Prostate gland (tissue), 2 donors: ENCODE results near the gene WWOX.

Source experiments
- CTCF ChIP-seq, 4 experiments: fragments of 200-600 bp in 2 of 4; fragments of 450-650 bp in 2 of 4; sonication (generic) in 2 of 4; IDR thresholded peaks; 1 replicate in 3 of 4; 2 replicates in 1 of 4; pipeline ENCODE4 v1.5.1; 2016 to 2019; ENCODE audit warnings: antibody characterized with exemption in 4 of 4, mild to moderate bottlenecking in 2 of 4, moderate library complexity in 2 of 4
- POLR2A ChIP-seq: fragments of 450-650 bp; IDR thresholded peaks from one replicate; pipeline ENCODE4 v1.6.1; 2016; ENCODE audit warnings: antibody characterized with exemption, mild to moderate bottlenecking
- POLR2AphosphoS5 ChIP-seq: sonication (generic); formaldehyde crosslinking; IDR thresholded peaks from one replicate; pipeline ENCODE4 v1.6.1; 2017; ENCODE audit warnings: antibody characterized with exemption

GRCh38 chr16:78147911-78148401 lies 48.5 kb downstream of the WWOX start:
- TF ChIP-seq CTCF (IDR thresholded peaks at IDR 0.05) (no peak), POLR2A (no peak), POLR2AphosphoS5 (no peak)
